ENCODE data around the gene DSG3.
A peak's percentile ranks its signal among the peaks of the same experiment; 100 is the strongest.

The DSG3 gene

DNA sequence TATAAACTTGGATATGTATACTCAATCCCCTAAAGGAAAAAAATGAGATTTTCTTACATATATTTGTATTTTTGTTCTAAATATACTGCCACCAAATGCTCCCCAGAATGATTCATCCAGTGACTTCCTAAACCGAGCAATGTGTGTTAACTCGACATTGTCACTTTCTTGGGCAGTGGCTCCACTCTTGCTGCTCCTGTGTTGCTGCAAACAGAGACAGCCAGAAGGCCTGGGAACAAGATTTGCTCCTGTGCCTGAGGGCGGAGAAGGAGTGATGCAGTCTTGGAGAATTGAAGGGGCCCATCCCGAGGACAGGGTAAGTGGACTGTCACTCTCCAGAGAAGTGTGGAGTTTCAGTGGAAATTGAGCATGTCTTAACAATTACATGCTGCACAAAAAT is 38.3 kb upstream of the DSG3 start:
- Histone ChIP-seq H3K4me2 (ENCODE audit: insufficient read depth, low read length, poor library complexity, severe bottlenecking) (no peak overlapping the region), H2BK15ac (ENCODE audit: low read length) (no peak overlapping the region), H3K14ac (ENCODE audit: low read length) (no peak overlapping the region), H3K18ac (ENCODE audit: low read length) (peak overlapping the region; percentile 59), H3K27ac (replicated peaks; ENCODE audit: low read length) (no peak overlapping the region), H3K79me1 (ENCODE audit: low read depth, low read length) (no peaks in the 10 kb centered on the region), H3K9ac (ENCODE audit: low read depth, low read length, poor library complexity) (no peak overlapping the region), H3K9me3 (replicated peaks in 1 of 2; ENCODE audit: control insufficient read depth in 2 of 2, insufficient read depth in 1 of 2, low read depth in 1 of 2, low read length in 2 of 2) (no peaks in the 10 kb centered on the region), H3K4ac (ENCODE audit: low read length) (no peak overlapping the region), H3K23ac (ENCODE audit: low read depth, low read length, poor library complexity) (no peak overlapping the region), H2BK12ac (ENCODE audit: low read length) (no peak overlapping the region), H3K27me3 (ENCODE audit: control insufficient read depth in 3 of 3, insufficient read depth in 3 of 3, low read depth in 1 of 3, low read length in 3 of 3) (no peaks in the 10 kb centered on the region), H3K4me3 (ENCODE audit: low read length in 2 of 2) (no peak overlapping the region), H3K4me1 (ENCODE audit: control insufficient read depth in 2 of 2, insufficient read depth in 1 of 2, low read depth in 1 of 2, low read length in 2 of 2) (no peaks in the 10 kb centered on the region), H2AK5ac (ENCODE audit: low read depth, low read length) (no peak overlapping the region), H2AFZ (ENCODE audit: low read length) (no peak overlapping the region), H2BK5ac (ENCODE audit: low read length) (no peak overlapping the region), H2BK120ac (ENCODE audit: low read depth, low read length) (no peak overlapping the region), H3K36me3 (replicated peaks in 1 of 2; ENCODE audit: control insufficient read depth in 2 of 2, insufficient read depth in 2 of 2, low read length in 2 of 2) (no peaks in the 10 kb centered on the region), H4K91ac (ENCODE audit: low read depth, low read length, poor library complexity) (no peak overlapping the region), H4K8ac (ENCODE audit: low read depth, low read length) (no peak overlapping the region)
- no peak for DNase-seq (ENCODE audit: low spot score)
- WGBS, 2 donors (ENCODE audit: extremely low coverage in 2 of 2, insufficient read length in 2 of 2, insufficient replicate concordance in 1 of 2): no CpG with 5 or more reads among the region's 4 CpGs

DNA sequence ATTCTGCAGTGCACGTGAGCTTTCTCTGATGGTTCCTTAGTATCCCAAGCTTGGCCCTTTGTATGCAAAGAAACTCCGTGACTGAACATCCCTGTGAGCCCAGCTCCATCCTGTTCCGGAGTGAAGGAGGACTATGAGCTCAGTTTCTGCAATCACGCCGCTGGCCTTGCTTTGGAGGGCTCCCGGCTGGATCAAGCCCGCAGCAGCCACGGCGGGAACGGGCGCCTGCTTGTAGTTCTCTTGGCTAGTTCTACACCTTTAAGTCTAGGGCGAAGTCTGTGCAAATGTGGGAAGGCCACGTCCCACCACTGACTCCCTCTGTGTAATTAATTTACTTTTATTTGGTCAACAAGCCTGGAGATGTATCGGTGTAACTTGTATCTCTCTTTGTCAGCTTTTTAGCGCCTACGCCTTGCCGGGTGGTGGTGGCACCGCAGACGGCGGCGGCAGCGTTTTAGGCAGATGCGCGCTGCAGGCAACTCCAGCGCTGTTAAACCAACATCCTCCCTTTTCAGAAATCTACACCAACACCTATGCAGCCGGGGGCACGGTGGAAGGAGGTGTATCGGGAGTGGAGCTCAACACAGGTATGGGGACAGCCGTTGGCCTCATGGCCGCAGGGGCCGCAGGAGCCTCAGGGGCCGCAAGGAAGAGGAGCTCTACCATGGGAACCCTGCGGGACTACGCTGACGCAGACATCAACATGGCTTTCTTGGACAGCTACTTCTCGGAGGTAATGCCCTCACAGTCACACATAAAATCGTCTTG is 36.6 kb upstream of the DSG3 start:
- H2AFZ ChIP-seq (ENCODE audit: low read length): no peak overlapping the region
- no CpG with 5 or more reads among the region's 37 CpGs for WGBS, 2 donors (ENCODE audit: extremely low coverage in 2 of 2, insufficient read length in 2 of 2, insufficient replicate concordance in 1 of 2)
- no peaks in the 10 kb centered on the region for H3K4me1 ChIP-seq (ENCODE audit: control insufficient read depth in 2 of 2, insufficient read depth in 1 of 2, low read depth in 1 of 2, low read length in 2 of 2)
- no peak overlapping the region for H2BK15ac ChIP-seq (ENCODE audit: low read length)
- H3K27ac ChIP-seq (replicated peaks; ENCODE audit: low read length): no peak overlapping the region
- no peak overlapping the region for H3K14ac ChIP-seq (ENCODE audit: low read length)
- no peaks in the 10 kb centered on the region for H3K36me3 ChIP-seq (replicated peaks in 1 of 2; ENCODE audit: control insufficient read depth in 2 of 2, insufficient read depth in 2 of 2, low read length in 2 of 2)
- no peak overlapping the region for H3K9ac ChIP-seq (ENCODE audit: low read depth, low read length, poor library complexity)
- H2BK12ac ChIP-seq (ENCODE audit: low read length): no peak overlapping the region
- no peak for DNase-seq (ENCODE audit: low spot score)
- no peaks in the 10 kb centered on the region for H3K79me1 ChIP-seq (ENCODE audit: low read depth, low read length)
- no peak overlapping the region for H3K4me3 ChIP-seq (ENCODE audit: low read length in 2 of 2)
- H4K8ac ChIP-seq (ENCODE audit: low read depth, low read length): no peak overlapping the region
- H3K4ac ChIP-seq (ENCODE audit: low read length): no peak overlapping the region
- no peak overlapping the region for H2AK5ac ChIP-seq (ENCODE audit: low read depth, low read length)
- H3K4me2 ChIP-seq (ENCODE audit: insufficient read depth, low read length, poor library complexity, severe bottlenecking): no peak overlapping the region
- no peak overlapping the region for H4K91ac ChIP-seq (ENCODE audit: low read depth, low read length, poor library complexity)
- H2BK5ac ChIP-seq (ENCODE audit: low read length): no peak overlapping the region
- no peak overlapping the region for H2BK120ac ChIP-seq (ENCODE audit: low read depth, low read length)
- no peak overlapping the region for H3K23ac ChIP-seq (ENCODE audit: low read depth, low read length, poor library complexity)
- no peaks in the 10 kb centered on the region for H3K27me3 ChIP-seq (ENCODE audit: control insufficient read depth in 3 of 3, insufficient read depth in 3 of 3, low read depth in 1 of 3, low read length in 3 of 3)
- no peak overlapping the region for H3K18ac ChIP-seq (ENCODE audit: low read length)
- no peaks in the 10 kb centered on the region for H3K9me3 ChIP-seq (replicated peaks in 1 of 2; ENCODE audit: control insufficient read depth in 2 of 2, insufficient read depth in 1 of 2, low read depth in 1 of 2, low read length in 2 of 2)

DNA sequence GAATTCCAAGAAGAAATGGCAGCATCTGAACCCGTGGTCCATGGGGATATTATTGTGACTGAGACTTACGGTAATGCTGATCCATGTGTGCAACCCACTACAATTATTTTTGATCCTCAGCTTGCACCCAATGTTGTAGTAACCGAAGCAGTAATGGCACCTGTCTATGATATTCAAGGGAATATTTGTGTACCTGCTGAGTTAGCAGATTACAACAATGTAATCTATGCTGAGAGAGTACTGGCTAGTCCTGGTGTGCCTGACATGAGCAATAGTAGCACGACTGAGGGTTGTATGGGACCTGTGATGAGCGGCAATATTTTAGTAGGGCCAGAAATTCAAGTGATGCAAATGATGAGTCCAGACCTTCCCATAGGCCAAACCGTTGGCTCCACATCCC is 34.4 kb upstream of the DSG3 start:
- Histone ChIP-seq H3K9ac (ENCODE audit: low read depth, low read length, poor library complexity) (no peak overlapping the region), H3K23ac (ENCODE audit: low read depth, low read length, poor library complexity) (no peak overlapping the region), H3K79me1 (ENCODE audit: low read depth, low read length) (no peaks in the 10 kb centered on the region), H4K8ac (ENCODE audit: low read depth, low read length) (no peak overlapping the region), H2AK5ac (ENCODE audit: low read depth, low read length) (no peak overlapping the region), H2BK12ac (ENCODE audit: low read length) (no peak overlapping the region), H3K18ac (ENCODE audit: low read length) (no peak overlapping the region), H4K91ac (ENCODE audit: low read depth, low read length, poor library complexity) (no peak overlapping the region), H2BK120ac (ENCODE audit: low read depth, low read length) (no peak overlapping the region), H3K4me3 (ENCODE audit: low read length in 2 of 2) (no peak overlapping the region), H3K14ac (ENCODE audit: low read length) (no peak overlapping the region), H3K36me3 (replicated peaks in 1 of 2; ENCODE audit: control insufficient read depth in 2 of 2, insufficient read depth in 2 of 2, low read length in 2 of 2) (no peaks in the 10 kb centered on the region), H3K4ac (ENCODE audit: low read length) (no peak overlapping the region), H2BK5ac (ENCODE audit: low read length) (no peak overlapping the region), H3K27me3 (ENCODE audit: control insufficient read depth in 3 of 3, insufficient read depth in 3 of 3, low read depth in 1 of 3, low read length in 3 of 3) (no peaks in the 10 kb centered on the region), H3K4me1 (ENCODE audit: control insufficient read depth in 2 of 2, insufficient read depth in 1 of 2, low read depth in 1 of 2, low read length in 2 of 2) (no peaks in the 10 kb centered on the region), H3K9me3 (replicated peaks in 1 of 2; ENCODE audit: control insufficient read depth in 2 of 2, insufficient read depth in 1 of 2, low read depth in 1 of 2, low read length in 2 of 2) (no peaks in the 10 kb centered on the region), H2BK15ac (ENCODE audit: low read length) (no peak overlapping the region), H3K27ac (replicated peaks; ENCODE audit: low read length) (no peak overlapping the region), H3K4me2 (ENCODE audit: insufficient read depth, low read length, poor library complexity, severe bottlenecking) (no peak overlapping the region), H2AFZ (ENCODE audit: low read length) (no peak overlapping the region)
- DNase-seq (ENCODE audit: low spot score): no peak
- no CpG with 5 or more reads among the region's 6 CpGs for WGBS, 2 donors (ENCODE audit: extremely low coverage in 2 of 2, insufficient read length in 2 of 2, insufficient replicate concordance in 1 of 2)

DNA sequence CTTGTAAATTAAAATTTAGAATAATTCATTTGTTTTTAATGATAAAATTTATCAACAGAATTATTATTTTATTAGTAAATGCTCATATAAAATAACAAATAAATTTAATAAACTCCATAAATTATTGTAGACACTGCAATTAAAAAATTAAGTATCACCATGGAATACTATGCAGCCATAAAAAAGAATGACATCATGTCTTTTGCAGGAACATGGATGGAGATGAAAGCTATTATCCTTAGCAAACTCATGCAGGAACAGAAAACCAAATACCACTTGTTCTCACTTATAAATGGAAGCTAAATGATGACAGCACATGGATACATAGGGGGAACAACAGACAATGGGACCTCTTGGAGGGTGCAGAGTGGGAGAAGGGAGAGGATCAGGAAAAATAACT is 29.7 kb upstream of the DSG3 start:
- Histone ChIP-seq H3K36me3 (replicated peaks in 1 of 2; ENCODE audit: control insufficient read depth in 2 of 2, insufficient read depth in 2 of 2, low read length in 2 of 2) (no peaks in the 10 kb centered on the region), H3K23ac (ENCODE audit: low read depth, low read length, poor library complexity) (no peak overlapping the region), H2AK5ac (ENCODE audit: low read depth, low read length) (no peak overlapping the region), H2BK120ac (ENCODE audit: low read depth, low read length) (no peak overlapping the region), H3K27ac (replicated peaks; ENCODE audit: low read length) (no peak overlapping the region), H4K8ac (ENCODE audit: low read depth, low read length) (no peak overlapping the region), H3K4ac (ENCODE audit: low read length) (no peak overlapping the region), H2BK5ac (ENCODE audit: low read length) (no peak overlapping the region), H3K14ac (ENCODE audit: low read length) (no peak overlapping the region), H3K9me3 (replicated peaks in 1 of 2; ENCODE audit: control insufficient read depth in 2 of 2, insufficient read depth in 1 of 2, low read depth in 1 of 2, low read length in 2 of 2) (no peaks in the 10 kb centered on the region), H2BK12ac (ENCODE audit: low read length) (no peak overlapping the region), H3K4me1 (ENCODE audit: control insufficient read depth in 2 of 2, insufficient read depth in 1 of 2, low read depth in 1 of 2, low read length in 2 of 2) (no peaks in the 10 kb centered on the region), H3K79me1 (ENCODE audit: low read depth, low read length) (no peaks in the 10 kb centered on the region), H2AFZ (ENCODE audit: low read length) (no peak overlapping the region), H3K27me3 (ENCODE audit: control insufficient read depth in 3 of 3, insufficient read depth in 3 of 3, low read depth in 1 of 3, low read length in 3 of 3) (no peaks in the 10 kb centered on the region), H2BK15ac (ENCODE audit: low read length) (no peak overlapping the region), H3K4me2 (ENCODE audit: insufficient read depth, low read length, poor library complexity, severe bottlenecking) (no peak overlapping the region), H3K9ac (ENCODE audit: low read depth, low read length, poor library complexity) (no peak overlapping the region), H3K4me3 (ENCODE audit: low read length in 2 of 2) (no peak overlapping the region), H3K18ac (ENCODE audit: low read length) (no peak overlapping the region), H4K91ac (ENCODE audit: low read depth, low read length, poor library complexity) (no peak overlapping the region)
- DNase-seq (ENCODE audit: low spot score): no peak
